Thyroid gland (tissue), 4 donors: Measurements from ENCODE around the gene SEMA6B.

Experiments
- CTCF ChIP-seq, 6 experiments: fragments of 200-600 bp in 3 of 6; fragments of 450-650 bp in 3 of 6; sonication (generic) in 3 of 6; IDR thresholded peaks; one replicate each; pipeline ENCODE4 v1.5.1; 2016 to 2019; ENCODE audit warnings: antibody characterized with exemption in 6 of 6, mild to moderate bottlenecking in 2 of 6, inconsistent platforms in 1 of 6, moderate library complexity in 1 of 6
- POLR2A ChIP-seq, 2 donors: fragments of 450-650 bp; IDR thresholded peaks; one replicate each; pipeline ENCODE4 v1.6.1; 2017; ENCODE audit warnings: antibody characterized with exemption in 2 of 2, mild to moderate bottlenecking in 2 of 2, moderate library complexity in 1 of 2

GRCh38 chr19:4592445-4592844 is 33.0 kb upstream of the SEMA6B start:
- TF ChIP-seq CTCF (IDR thresholded peaks at IDR 0.05) (no peak), POLR2A (IDR thresholded peaks at IDR 0.05) (no peak)
